ENCODE data around the gene ELOVL7.

ELOVL7 gene

GRCh38 chr5:60856066-60856465, 12.0 kb upstream of the ELOVL7 start:
- TF ChIP-seq TAF1 (IDR thresholded peaks at IDR 0.05; ENCODE audit: borderline replicate concordance, insufficient read depth, low read length) = no peak

- TF ChIP-seq TAF1 (IDR thresholded peaks at IDR 0.05; ENCODE audit: borderline replicate concordance, insufficient read depth, low read length) = no peak
- TF ChIP-seq SIN3A (IDR thresholded peaks at IDR 0.05; ENCODE audit: borderline replicate concordance, insufficient read depth, low read length) = no peak
- no peak for TF ChIP-seq POLR2AphosphoS5 (IDR thresholded peaks at IDR 0.05; ENCODE audit: low read depth, low read length)
- no peak for TF ChIP-seq FOXP2 (optimal IDR thresholded peaks at IDR 0.05; ENCODE audit: borderline replicate concordance, extremely low read depth, extremely low read length, insufficient read depth)
- no peak for TF ChIP-seq REST (IDR thresholded peaks at IDR 0.05; ENCODE audit: insufficient read depth in 1 of 2, low read depth in 2 of 2, low read length in 2 of 2)
These were observed 8.9 kb upstream of the ELOVL7 start for GRCh38 chr5:60852940-60853339.

GRCh38 chr5:60852317-60852716, 8.2 kb upstream of the ELOVL7 start:
- no peak for TF ChIP-seq SIN3A (IDR thresholded peaks at IDR 0.05; ENCODE audit: borderline replicate concordance, insufficient read depth, low read length)
- TF ChIP-seq REST (IDR thresholded peaks at IDR 0.05; ENCODE audit: insufficient read depth in 1 of 2, low read depth in 2 of 2, low read length in 2 of 2) = no peak
- TF ChIP-seq TAF1 (IDR thresholded peaks at IDR 0.05; ENCODE audit: borderline replicate concordance, insufficient read depth, low read length) = no peak
- no peak for TF ChIP-seq FOXP2 (optimal IDR thresholded peaks at IDR 0.05; ENCODE audit: borderline replicate concordance, extremely low read depth, extremely low read length, insufficient read depth)
- TF ChIP-seq POLR2AphosphoS5 (IDR thresholded peaks at IDR 0.05; ENCODE audit: low read depth, low read length) = no peak

- TF ChIP-seq REST (IDR thresholded peaks at IDR 0.05; ENCODE audit: insufficient read depth in 1 of 2, low read depth in 2 of 2, low read length in 2 of 2) (no peak), TAF1 (IDR thresholded peaks at IDR 0.05; ENCODE audit: borderline replicate concordance, insufficient read depth, low read length) (no peak), POLR2AphosphoS5 (IDR thresholded peaks at IDR 0.05; ENCODE audit: low read depth, low read length) (no peak), SIN3A (IDR thresholded peaks at IDR 0.05; ENCODE audit: borderline replicate concordance, insufficient read depth, low read length) (no peak), FOXP2 (optimal IDR thresholded peaks at IDR 0.05; ENCODE audit: borderline replicate concordance, extremely low read depth, extremely low read length, insufficient read depth) (no peak)
These were observed 7.6 kb upstream of the ELOVL7 start for GRCh38 chr5:60851626-60852025.

GRCh38 chr5:60846298-60846697, 2.2 kb upstream of the ELOVL7 start:
- no peak for TF ChIP-seq POLR2AphosphoS5 (IDR thresholded peaks at IDR 0.05; ENCODE audit: low read depth, low read length)
- TF ChIP-seq SIN3A (IDR thresholded peaks at IDR 0.05; ENCODE audit: borderline replicate concordance, insufficient read depth, low read length) = no peak
- no peak for TF ChIP-seq TAF1 (IDR thresholded peaks at IDR 0.05; ENCODE audit: borderline replicate concordance, insufficient read depth, low read length)
- TF ChIP-seq FOXP2 (optimal IDR thresholded peaks at IDR 0.05; ENCODE audit: borderline replicate concordance, extremely low read depth, extremely low read length, insufficient read depth) = no peak
- no peak for TF ChIP-seq REST (IDR thresholded peaks at IDR 0.05; ENCODE audit: insufficient read depth in 1 of 2, low read depth in 2 of 2, low read length in 2 of 2)
